Activated CD8-positive, alpha-beta memory T cell treated with anti-CD3 and anti-CD28 coated beads, Interleukin-2, amount 50 U/mL, for 1 hour (primary cell): ENCODE measurements around the gene TTC28.

Source experiments
- DNase-seq: peaks from one replicate; pipeline ENCODE4 v3.0.0-alpha.2; 2020; ENCODE audit errors: extremely low read depth

TTC28 gene

DNA sequence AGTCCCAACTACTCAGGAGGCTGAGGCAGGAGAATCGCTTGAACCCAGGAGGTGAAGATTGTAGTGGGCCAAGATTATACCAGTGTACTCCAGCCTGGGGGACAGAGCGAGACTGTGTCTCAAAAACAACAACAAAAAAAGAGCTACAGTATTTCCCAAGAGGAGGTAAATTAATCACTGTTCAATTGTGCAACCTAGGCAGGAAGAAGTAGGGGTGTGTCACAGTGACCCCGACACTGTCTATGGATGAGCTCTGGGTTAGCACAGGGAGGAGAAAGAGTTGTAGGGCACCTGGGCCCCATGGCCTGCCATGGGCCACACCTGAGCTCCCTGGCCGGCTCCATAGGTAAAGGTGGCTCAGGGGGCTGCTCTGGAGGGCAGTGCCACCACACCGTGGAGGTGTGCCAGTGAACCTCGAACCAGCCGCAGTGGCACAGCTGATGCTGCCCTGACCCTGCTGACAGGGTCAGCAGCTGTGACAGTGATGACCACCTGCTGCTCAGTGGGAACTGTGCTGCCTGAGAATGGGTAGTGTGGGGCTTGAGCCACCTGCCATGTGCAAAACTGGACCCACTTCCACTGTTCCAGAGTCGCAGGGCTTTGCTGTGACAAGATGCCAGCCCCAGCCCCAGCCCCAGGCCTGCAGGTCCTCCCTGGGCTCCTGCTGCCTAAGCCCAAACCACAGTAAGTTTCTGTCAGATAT lies 676.6 kb downstream of the TTC28 start:
- no peak for DNase-seq

DNA sequence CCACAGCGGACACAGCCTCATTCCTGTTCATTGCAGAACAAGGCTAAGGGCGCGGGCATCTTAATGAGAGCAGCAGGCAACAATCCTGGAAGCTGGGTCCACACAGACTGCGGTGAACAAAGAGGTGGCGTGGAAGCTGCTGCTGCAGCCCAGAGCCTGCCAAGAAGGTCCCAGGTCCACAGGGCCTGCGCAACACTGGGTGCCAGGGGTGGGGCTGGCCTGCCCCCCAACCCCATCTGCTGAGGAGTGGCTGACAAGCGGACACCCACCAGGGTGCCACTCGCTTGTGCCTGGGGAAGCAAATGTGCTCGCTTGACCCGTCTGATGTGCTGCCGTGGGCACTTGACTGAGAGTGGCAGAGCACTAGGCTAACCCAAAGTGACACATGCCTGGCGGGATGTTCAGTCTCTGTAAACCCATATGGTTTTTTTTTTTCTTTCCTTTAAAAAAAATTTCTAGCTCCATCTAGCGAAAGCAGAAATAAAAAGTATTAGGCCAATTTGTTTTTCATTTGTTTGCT lies 677.4 kb downstream of the TTC28 start:
- DNase-seq, result no peak

DNA sequence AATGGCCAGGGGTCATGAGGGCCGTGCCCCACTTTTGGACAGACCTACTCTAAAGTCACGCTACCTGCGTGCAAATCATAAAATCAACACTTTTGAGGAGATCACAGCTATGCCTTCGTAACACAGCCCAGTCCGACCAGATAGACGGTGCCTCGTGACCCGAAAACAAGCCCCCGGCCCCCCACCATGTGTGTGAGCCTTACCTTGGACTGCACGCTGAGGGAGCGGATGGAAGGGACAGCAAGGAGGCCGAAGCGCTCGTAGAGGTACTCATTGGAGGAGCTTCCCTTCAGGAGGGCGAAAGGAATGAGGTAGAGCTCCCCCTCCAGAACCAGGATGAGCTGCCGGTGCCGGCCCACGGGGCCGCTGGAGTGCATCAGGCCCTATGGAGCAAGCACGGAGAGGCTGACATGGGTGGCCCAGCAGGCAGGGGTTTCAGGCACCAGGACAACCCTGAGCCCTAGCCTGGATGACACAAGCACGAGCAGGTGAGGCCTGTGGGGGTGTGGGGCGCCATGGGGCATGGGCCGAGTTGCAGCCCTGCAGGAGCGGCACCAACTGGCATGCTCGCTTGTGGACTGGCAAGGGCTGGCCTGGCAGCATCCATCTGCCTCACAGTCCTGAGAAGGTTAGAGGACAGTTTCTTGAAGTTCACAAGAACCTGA lies 678.3 kb downstream of the TTC28 start:
- no peak for DNase-seq

DNA sequence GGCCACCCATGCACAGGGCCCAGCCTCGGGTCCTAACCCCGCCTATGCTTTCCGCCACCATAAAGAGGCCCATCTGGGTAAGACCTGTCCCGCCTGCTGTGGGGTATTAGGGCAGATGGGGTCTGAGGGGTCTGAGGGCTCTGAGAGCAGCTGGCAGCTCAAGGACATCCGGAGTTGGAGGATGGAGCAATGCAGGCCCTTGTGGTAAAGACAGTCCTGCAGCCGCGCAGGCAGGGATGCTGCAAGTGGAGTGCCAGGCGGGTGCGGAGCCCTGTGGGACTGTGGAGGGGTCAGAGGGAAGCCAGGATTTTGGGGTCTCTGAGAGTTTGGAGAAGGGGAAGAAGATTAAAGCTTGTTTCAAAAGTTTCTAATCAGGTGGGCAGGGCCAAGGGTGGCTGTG lies 679.3 kb downstream of the TTC28 start:
- no peak for DNase-seq

DNA sequence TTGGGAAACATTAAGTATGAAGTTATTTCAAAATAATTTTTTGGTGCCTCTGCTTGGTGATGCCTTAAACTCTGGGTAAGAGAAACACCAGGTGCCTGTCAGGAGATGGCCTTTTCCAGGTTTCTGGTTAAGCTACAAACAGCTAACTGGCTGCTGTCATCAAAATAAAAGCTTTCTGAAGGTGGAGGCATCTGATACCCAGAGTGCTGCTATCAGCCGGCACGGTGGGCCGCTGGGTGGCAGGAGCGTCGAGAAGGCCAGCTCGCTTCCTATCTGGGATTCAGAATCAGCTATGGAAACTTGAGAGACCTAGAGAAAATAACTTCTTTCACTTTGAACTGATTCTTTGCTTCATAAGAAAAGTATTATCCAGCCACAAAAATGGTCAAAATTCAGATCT lies 679.8 kb downstream of the TTC28 start:
- no peak for DNase-seq

DNA sequence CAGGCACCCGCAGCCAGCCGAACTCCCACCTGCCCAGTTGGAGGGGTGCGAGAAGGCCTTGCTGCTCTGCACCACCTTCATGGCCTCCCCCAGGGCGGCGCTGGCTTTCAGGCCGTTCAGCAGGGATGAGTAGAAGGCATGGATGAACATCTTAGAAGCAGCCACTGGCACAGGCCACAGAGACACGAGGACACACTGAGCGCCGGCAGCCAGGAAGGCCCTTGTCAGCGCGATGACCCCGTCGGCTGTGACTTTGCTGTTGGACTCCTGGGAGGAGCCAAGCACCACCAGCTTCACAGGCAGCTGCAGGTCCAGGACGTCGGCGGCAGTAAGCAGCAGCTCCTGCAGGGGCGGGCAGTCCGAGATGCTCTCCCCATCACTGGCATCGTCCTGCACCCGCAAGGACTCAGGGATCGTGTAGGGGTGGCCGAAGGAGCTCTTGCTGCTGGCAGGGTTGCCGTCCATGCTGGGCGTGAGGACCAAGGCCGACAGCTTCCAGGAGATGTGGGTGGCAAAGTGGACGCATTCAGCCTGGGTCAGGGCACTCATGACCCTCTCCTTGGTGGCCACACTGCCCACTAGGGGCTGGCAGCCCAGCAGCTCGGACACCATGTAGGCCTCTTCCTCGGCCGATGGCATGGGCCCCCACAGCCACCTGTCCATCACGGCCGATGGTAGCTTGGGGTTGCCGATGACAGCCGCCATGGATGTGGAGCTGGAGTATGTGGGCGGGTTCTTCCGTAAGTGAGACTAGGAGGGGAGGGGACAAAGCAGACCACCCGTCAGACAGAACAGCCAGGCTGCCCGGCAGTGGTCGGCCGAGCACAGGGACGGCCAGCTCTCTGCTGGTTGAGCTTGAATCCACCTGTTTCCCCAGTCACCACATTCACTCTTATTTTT lies 680.9 kb downstream of the TTC28 start:
- DNase-seq, result no peak

DNA sequence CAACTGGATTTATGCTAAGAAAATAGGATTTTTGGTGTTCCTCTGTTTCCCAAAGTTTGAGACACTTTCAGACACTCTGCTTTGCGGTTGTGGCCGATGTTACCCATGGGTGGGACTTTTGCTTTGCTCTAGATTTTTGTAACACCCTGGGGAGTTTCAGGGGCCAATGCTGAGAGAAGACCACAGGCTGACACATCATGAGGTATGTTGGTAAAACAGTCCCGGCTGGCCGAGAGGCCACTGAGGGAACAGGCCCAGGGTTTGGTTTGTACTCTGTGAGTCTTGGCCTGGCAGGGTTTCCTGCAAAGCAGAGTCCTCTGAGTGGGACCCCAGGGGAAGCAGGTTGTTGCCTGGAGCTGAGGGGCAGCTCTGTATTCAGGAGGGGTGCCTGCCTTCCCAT lies 682.1 kb downstream of the TTC28 start:
- DNase-seq, result no peak

DNA sequence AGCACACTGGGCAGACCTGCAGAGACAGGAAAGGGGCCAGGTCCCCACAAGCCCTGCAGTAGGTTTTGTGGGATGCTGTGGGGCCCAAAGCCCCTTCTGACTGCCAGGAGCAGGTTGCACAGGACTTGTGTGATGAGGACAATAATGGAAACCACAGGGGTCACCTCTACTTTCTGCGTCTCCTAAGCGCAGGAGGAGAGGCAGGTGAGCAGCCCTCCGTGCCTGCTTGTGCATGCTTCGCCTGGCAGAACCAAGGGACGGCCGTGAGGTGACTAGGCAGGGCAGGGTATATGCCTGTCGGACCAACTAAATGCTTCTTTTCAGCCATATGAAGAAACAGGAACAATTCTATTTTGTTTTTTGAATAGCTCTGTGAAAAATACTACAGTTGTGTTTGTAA lies 682.7 kb downstream of the TTC28 start:
- DNase-seq, result no peak

DNA sequence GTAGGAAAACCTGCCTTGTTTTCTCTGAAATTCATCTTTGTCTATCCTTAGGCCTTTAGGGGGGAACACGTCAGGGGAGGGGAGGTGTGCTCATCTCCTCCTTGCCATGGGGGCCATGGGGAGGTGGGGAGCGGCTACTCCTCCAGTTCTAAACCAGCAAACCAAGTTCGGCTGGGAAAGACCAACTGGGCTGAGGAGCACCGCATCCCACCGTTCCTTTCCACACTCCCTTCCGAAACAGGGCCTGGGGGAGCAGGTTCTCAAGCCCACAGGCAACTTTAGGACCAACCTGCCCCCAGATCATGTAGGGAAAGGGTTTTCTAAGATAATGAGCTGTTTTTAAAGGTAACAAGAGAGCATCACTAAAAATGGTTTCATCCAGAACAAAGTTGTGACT lies 683.1 kb downstream of the TTC28 start:
- DNase-seq, result no peak

DNA sequence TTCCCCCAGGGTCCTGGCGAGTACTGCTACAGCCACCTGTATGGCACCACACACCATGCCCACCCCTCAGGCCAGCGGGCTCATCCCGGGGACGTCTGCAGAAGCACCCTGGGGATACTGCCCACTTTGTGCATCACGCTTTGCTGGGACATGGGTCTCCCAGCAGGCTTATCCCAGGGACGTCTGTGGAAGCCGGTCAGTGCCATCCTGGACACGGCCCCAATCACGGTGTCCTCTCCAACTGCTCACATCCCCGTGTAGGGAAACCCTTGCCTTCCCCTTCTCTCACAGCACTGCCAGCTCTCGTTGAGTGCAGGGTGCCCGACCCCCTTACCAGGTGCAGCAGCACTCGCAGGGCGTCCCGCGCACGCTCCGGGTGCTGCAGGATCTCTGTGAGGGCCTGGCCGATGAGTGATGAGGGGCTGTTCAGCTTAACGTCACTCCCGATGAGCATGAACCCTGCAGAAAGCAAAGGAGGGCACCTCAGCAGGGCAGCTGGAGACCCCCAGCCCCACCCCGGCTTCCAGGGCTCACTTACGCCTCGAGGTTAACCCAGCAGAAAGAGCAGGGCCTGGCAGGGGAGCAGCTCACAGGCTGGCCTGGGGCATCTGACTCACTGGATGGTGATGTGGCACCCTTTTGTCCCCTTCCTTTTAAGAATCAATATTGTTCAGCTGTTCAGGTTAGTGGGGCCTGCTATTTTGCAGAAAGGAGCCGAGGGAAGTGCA lies 683.7 kb downstream of the TTC28 start:
- no peak for DNase-seq

DNA sequence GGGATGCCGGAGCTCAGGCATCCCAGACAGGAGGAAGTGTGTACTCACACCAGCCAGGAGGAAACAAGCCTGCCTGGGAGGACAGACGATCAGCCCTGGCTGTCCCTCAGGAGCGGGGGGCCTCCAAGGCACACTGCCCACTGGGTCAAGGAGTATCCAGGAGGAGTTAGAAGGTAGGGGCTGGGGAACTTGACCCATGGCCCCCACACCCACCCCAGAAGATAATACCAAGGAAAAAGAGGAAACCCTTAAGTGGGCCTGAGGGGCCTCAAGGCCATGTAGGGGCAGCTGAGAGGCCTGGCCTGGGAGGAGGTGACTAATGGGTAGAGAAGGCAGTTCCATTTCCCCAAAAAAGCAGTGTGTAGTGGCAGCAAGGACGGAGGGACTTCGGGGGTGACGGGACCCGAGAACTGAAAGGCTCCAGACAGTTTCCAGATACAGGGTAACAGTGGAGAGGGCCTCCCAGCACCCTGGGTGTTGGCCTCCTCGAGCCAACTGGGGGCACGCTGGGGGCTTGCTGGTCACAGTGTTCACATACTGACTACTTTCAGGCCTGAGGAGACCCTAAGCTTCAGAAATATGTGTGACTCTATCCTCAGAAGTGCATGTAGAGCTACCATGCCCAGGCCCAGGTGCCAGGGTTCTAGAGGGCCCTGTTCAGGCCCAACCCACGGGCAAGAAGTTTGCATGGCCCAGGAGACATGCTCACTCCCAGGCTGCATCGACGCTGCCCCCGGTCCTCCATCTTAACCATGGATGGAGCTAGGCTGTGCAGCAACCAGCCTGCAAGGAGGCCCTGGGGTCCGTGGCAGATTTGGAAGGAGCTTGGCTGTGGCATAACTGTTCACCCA lies 684.9 kb downstream of the TTC28 start:
- DNase-seq, result no peak

DNA sequence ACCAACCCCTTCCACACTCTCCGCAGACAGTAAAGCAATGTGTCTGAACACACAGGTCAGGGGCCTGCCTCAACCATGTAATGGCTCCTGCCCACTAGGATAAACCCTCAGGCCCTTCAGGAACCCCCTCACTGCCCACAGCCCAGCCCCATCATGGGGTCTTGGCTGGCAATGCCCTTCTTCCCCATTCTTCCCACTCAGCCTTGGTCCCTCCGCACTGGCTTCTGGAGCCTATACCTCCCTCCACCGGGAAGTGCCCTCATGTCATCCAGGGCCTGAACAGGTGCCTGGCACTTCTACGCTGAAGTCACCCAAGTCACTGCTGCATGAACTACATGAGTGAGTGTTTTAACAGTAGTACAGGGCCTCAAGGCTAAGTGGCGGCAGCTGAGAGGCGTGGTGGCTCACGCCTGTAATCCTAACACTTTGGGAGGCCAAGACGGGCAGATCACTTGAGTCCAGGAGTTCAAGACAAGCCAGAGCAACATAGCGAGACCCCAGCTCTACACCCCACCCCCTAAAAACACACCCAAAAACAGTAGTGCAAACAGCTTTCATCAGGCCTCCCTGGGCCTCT lies 685.8 kb downstream of the TTC28 start:
- DNase-seq, result no peak

DNA sequence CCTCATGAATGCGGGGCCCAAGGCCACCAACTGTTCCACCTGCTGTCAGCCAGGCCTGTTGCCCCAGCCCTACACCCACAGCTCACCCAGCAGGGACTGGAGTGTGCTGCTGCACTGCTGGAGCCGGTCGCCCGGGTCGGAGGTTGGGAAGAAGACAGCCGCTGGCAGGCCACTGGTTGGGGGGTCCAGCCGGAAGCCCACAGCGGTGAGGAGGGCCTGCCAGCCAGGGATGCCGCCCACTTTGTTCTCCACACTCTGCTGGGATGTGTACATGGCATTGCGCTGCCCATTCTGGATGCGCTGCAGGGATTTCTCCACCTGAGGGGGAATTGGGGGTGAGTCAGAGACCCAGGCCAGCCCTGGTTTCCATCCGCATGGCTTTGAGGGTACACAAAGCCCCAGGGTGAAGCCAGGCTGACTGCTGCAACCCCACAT lies 686.4 kb downstream of the TTC28 start:
- no peak for DNase-seq

DNA sequence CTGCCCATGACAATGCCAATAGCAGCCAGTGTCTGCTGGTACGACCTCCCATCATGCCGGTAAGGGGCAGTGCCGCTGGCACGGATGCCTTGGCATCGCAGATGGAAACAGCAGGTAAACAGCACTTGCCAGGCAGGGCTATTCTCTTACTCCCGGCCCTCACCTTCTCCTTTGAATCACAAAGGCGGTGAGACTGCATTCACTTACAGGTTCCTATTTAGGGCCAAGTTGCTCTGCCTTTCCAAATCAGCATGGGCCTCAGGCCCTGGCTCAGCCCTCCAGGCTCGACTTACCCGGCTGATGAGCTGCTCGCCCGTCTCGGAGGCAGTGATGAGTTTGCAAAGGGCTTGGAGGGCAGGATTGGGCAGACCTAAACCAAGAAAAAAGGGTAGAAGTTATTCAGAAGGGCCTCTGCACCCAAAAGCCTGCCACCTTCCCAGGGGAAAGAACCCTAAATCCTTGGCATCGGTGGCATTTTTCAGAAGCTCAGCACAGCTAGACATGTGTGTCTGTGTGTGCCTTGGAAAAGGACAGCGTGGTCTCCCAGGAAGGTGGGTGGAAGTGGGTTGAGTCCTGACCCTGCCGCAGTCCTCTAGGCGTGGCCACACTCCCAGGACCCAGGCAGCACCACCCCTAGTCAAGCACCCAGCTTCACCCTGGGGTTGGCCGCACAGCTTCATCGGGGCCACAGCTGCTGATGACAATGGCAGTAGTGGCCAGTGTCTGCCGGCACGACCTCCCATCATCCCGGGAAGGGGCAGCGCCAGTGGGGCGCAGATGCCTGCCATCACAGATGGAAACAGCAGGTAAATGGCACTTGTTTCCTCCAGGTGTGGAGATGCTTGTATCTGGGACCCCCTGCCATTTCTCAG lies 687.1 kb downstream of the TTC28 start:
- no peak for DNase-seq

DNA sequence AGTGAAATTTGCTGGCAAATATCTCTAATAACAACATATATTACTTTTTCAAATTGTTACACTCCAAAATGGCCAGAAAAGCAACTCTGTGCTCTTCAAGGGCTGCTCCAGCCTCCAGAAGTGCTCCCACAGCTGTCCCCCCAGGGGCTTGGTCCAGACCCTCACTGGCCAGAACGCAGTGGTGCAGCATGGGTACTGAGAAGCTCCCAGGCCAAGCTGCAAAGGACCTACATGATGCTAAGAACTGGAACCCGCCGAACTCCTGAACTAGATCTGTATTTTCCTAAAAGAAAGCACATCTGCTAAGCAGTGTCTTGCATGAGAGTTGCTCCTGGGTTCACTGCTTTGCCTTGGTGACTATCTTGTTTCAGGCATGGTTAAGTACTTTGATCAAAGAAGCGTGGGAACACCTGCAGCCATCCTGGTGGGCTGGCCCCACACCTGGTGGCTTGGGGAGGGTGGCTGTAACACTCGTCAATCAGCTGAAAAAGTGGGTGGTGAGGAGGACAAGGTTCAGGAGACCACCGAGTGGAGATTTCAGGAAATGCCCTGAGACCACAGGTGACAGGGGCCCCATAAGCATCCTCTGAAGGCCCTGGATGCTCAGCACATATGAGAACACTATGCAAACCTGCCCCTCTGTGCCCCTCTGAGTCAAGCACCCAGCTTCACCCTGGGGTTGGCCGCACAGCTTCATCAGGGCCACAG lies 687.9 kb downstream of the TTC28 start:
- no peak for DNase-seq

DNA sequence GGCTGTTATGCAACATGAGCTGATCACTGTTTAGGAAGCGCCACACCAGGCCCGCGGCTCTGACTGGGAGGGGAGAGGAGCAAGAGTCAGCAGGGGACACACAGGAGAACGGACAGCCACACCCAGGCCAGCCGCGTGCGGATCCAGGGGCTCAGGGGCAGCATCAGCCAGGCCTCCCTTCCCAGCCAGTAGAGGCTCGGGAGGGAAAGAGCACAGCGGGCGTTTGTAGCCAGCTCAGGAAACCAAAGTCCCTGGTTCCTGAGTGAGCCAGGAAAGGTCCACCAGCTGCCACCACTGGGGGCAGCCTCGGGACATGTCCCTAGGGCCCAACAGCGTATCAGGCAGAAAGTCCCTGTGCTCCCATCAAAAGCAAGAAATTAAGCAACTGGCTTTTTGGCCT lies 688.8 kb downstream of the TTC28 start:
- DNase-seq, result no peak

DNA sequence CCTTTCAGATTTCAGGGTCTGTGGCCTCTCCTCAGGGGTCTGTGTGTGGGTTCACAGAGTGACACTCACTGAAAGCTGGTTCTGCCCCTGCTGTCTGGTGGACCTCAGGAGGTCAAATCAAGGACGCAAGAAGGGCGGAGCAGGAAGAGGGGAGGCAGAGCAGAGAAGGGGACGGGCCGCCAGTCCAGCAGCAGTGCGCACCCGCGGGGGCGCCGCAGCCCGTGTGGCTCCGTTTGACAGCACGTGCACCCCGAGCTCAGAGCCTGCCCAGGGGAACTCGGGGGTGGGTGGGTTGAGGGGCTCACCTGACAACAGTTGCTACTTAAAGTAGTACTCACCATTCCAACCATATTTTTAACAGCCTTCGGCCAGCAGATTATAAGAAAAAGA lies 689.2 kb downstream of the TTC28 start:
- no peak for DNase-seq

DNA sequence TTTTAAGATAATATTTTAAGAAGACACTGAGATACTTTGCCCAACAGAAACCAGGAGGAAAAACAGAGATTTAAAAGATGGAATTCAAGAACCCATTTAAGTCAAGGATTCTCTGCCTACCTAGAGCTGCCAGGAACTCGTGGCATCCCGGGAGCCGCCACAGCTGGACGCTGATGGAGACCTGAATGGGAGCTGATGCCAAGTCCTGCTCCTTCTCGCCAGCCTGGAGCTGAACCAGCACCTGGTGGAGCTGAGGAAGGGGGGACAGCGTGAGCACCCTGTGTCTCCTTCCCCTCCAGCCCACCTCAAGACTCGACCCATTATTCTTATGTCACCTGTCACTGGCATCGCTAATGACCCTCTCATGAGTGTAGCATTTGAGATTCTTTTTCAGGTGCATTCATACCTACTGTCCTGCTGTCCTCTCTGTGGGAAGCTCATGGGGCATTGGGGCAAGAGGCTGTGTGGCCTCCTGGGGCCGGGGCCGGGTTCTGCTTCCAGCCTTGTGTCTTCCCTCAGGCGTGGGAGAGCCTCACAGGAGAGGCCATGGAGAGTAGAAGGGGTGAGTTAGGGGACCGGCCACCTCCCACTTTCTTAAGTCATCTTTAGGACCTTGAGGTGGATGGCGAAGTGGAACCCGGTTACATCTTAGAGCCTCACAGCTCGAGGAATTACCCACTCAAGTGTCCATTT lies 689.7 kb downstream of the TTC28 start:
- no peak for DNase-seq
